ENCODE measurements around the gene OTUB2.

DNA sequence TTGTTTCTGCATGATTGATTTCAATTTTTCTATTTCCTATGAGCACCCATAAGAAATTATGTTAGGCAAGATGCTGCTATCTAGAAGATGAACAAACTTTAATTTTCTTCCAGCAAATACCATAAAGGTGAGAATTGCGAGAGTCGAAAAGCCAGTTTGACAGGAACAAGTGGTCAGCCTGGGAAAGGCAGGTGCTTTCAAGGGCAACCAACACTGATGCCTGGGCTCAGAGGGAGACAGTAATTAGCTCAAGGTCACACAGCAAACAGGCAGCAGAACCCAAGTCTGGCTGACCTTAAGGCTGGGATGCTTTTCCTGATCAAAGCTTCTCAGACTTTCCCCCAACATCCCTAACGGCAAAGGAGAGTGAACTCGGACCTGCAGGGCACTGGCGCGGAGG is 6.8 kb upstream of the OTUB2 start:
- no peak for TF ChIP-seq EZH2 (IDR thresholded peaks at IDR 0.05; ENCODE audit: low read length)
- TF ChIP-seq, protein P1, sequence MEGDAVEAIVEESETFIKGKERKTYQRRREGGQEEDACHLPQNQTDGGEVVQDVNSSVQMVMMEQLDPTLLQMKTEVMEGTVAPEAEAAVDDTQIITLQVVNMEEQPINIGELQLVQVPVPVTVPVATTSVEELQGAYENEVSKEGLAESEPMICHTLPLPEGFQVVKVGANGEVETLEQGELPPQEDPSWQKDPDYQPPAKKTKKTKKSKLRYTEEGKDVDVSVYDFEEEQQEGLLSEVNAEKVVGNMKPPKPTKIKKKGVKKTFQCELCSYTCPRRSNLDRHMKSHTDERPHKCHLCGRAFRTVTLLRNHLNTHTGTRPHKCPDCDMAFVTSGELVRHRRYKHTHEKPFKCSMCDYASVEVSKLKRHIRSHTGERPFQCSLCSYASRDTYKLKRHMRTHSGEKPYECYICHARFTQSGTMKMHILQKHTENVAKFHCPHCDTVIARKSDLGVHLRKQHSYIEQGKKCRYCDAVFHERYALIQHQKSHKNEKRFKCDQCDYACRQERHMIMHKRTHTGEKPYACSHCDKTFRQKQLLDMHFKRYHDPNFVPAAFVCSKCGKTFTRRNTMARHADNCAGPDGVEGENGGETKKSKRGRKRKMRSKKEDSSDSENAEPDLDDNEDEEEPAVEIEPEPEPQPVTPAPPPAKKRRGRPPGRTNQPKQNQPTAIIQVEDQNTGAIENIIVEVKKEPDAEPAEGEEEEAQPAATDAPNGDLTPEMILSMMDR (optimal IDR thresholded peaks at IDR 0.05 in 1 of 3, IDR thresholded peaks at IDR 0.05 in 1 of 3, conservative IDR thresholded peaks at IDR 0.05 in 1 of 3; ENCODE audit: extremely low read depth in 1 of 3, insufficient read depth in 2 of 3, low read length in 3 of 3), result no peak
